Measurements from ENCODE around the gene LY9. TPM values are rescaled to one million over a fixed set of nuclear protein-coding genes. Genes with fewer than 3 reads are reported as not detected.

Gene LY9
- total and polyA plus RNA-seq, 9 of the 15 experiments (the other 6 are each of a cell fraction or from before 2014, with no cell fraction given), result not detected

DNA sequence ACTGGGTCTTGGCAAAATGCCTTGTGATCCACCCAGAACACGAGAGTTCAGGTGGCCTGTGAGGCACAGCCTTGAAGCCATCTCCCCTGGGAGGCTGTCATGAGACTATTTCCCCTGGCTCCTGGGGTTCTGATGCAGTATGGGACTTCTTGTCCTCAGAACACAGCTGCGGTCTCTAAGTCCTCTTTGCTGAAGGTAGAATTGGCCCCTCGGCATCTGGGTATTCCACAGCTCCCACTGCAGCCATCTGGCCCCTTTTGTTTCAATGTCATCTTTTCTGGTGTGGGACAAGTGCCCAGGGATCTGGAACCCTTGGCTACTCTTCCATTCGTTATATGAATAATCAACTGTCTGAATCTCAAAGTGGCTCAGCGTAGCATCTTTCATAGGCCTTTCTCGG, 17.0 kb upstream of the LY9 start:
- intact Hi-C loops (cut with micrococcal nuclease), result no loop called here
- H3K9me3 ChIP-seq (replicated peaks; ENCODE audit: control insufficient read depth, insufficient read depth, low read depth, low read length), result no peaks in the 10 kb centered on the region
- DNase-seq (ENCODE audit: extremely low read depth in 1 of 4, low spot score in 3 of 4), result no peak
- H3K79me2 ChIP-seq (ENCODE audit: control insufficient read depth, insufficient read depth, low read length), result no peaks in the 10 kb centered on the region
- H3K4me2 ChIP-seq (ENCODE audit: insufficient read depth, low read length), result no peak overlapping the region
- H3K4me1 ChIP-seq (replicated peaks in 1 of 2; ENCODE audit: control insufficient read depth in 2 of 2, insufficient read depth in 2 of 2, low read length in 2 of 2), result no peaks in the 10 kb centered on the region
- FAIRE-seq, result no peak
- no peak overlapping the region for H3K4me3 ChIP-seq
- no peaks in the 10 kb centered on the region for H3K9me1 ChIP-seq (ENCODE audit: control insufficient read depth, insufficient read depth, low read length)
- no peak overlapping the region for H3K27ac ChIP-seq (ENCODE audit: extremely low read depth, low read depth, low read length)
- CTCF ChIA-PET (ENCODE audit: low intra/inter-chr PET ratio), result no interaction called here
- H2AFZ ChIP-seq (ENCODE audit: low read depth, low read length), result no peak overlapping the region
- 0 out of 2 replicates have a peak, but pooled peaks cover 2% of the 10 kb centered on the region for H4K20me1 ChIP-seq (replicated peaks; ENCODE audit: control insufficient read depth, insufficient read depth, low read length)
- no TSS peak for BruUV-seq (replicated peaks)
- POLR2A ChIA-PET, result no interaction called here
- in situ Hi-C loops (cut with MboI), result no loop called here
- no peak for ATAC-seq
- H3K9ac ChIP-seq (ENCODE audit: insufficient read depth in 1 of 2, low read depth in 2 of 2, low read length in 2 of 2), result no peak overlapping the region
- 11% methylated on average over 6 of the region's 6 CpGs for WGBS (ENCODE audit: insufficient coverage, low coverage, missing lambda C conversion rate)
- no peaks in the 10 kb centered on the region for H3K36me3 ChIP-seq (ENCODE audit: control insufficient read depth, insufficient read depth, low read length)
- H3K27me3 ChIP-seq (ENCODE audit: control insufficient read depth in 2 of 2, insufficient read depth in 2 of 2, low read length in 2 of 2), result peaks cover 0 to 23% of the 10 kb centered on the region in 2 experiments; a peak in 2 of 5 replicates
- TF ChIP-seq BCL6 (CRISPR knock-in tag; IDR thresholded peaks at IDR 0.05), result no peak
- no peak for TF ChIP-seq ZBED1 (IDR thresholded peaks at IDR 0.05)
- TF ChIP-seq FOXM1 (IDR thresholded peaks at IDR 0.05; ENCODE audit: low read depth), result no peak
- TF ChIP-seq FOXM1 (CRISPR knock-in tag; IDR thresholded peaks at IDR 0.05; ENCODE audit: low read depth), result no peak
- no peak for TF ChIP-seq RCOR1 (IDR thresholded peaks at IDR 0.05; ENCODE audit: borderline replicate concordance in 1 of 2, low read depth in 2 of 2, low read length in 2 of 2)
- no peak for TF ChIP-seq ZNF3 (CRISPR knock-in tag; IDR thresholded peaks at IDR 0.05)
- no peak for TF ChIP-seq ZNF695 (CRISPR knock-in tag; IDR thresholded peaks at IDR 0.05)
- no peak for TF ChIP-seq BRF1 (IDR thresholded peaks at IDR 0.05; ENCODE audit: borderline replicate concordance, extremely low read depth, insufficient read length)
- no peak for TF ChIP-seq CREB3 (tag; conservative IDR thresholded peaks at IDR 0.05; ENCODE audit: low read depth)
- no peak for TF ChIP-seq DDX20 (tag; IDR thresholded peaks at IDR 0.05; ENCODE audit: low read depth)
- TF ChIP-seq ZNF609 (CRISPR knock-in tag; IDR thresholded peaks at IDR 0.05; ENCODE audit: borderline replicate concordance), result no peak
- no peak for TF ChIP-seq ELF4 (CRISPR knock-in tag; IDR thresholded peaks at IDR 0.05)
- TF ChIP-seq C11orf30 (IDR thresholded peaks at IDR 0.05; ENCODE audit: low read depth), result no peak
- no peak for TF ChIP-seq RUNX1 (IDR thresholded peaks at IDR 0.05; ENCODE audit: low read depth)
- TF ChIP-seq RBM15 (IDR thresholded peaks at IDR 0.05; ENCODE audit: insufficient read depth, low read length), result no peak
- no peak for TF ChIP-seq HLTF (IDR thresholded peaks at IDR 0.05)
- no peak for TF ChIP-seq NR0B1 (IDR thresholded peaks at IDR 0.05; ENCODE audit: partially characterized antibody)

All from K562 (cell line).